H1 (cell line): ENCODE measurements around the gene MLC1. TPM values are rescaled to one million over a fixed set of nuclear protein-coding genes. Genes with fewer than 3 reads are reported as not detected.

ENCODE experiments used
- CTCF ChIA-PET: fragments of 300-600 bp; sonication (Branson Sonifier 250); formaldehyde crosslinking; loops from one replicate; lab custom pipeline; 2021; ENCODE audit not compliant: partially characterized antibody; lab: Charles Lee
- POLR2A ChIA-PET: fragments of 300-600 bp; sonication (Branson Sonifier 250); formaldehyde crosslinking; loops from one replicate; lab custom pipeline; 2021; ENCODE audit warnings: inconsistent platforms; ENCODE audit not compliant: partially characterized antibody; lab: Charles Lee
- DNase-seq, 2 experiments: peaks; one replicate each; pipeline versions ENCODE4 v3.0.0 to v3.0.0-alpha.2; 2010 to 2022; ENCODE audit warnings: low spot score in 2 of 2, low read depth in 1 of 2, mixed read lengths in 1 of 2
- FAIRE-seq: peaks from 2 replicates; lab custom pipeline; 2011; peaks lifted over from hg19 to GRCh38; lab: Jason Lieb, UNC
- H2AFZ ChIP-seq: 2 replicates; pipeline ENCODE4 v1.8.1; 2012; ENCODE audit warnings: low read length, inconsistent platforms
- H2AK5ac ChIP-seq: 2 replicates; pipeline ENCODE4 v1.6.1; 2013; ENCODE audit warnings: low read depth, low read length
- H2BK120ac ChIP-seq: replicated peaks from 2 replicates; pipeline ENCODE3; 2013; ENCODE audit warnings: low read depth, low read length, inconsistent platforms
- H2BK12ac ChIP-seq: 2 replicates; pipeline ENCODE4 v1.6.1; 2013; ENCODE audit warnings: low read depth, low read length
- H2BK15ac ChIP-seq: 2 replicates; pipeline ENCODE4 v1.6.1; 2013; ENCODE audit warnings: low read length
- H2BK20ac ChIP-seq: 2 replicates; pipeline ENCODE4 v1.6.1; 2013; ENCODE audit warnings: low read length
- H2BK5ac ChIP-seq: 2 replicates; pipeline ENCODE4 v1.6.1; 2013; ENCODE audit warnings: low read depth, low read length
- H3K14ac ChIP-seq: 2 replicates; pipeline ENCODE4 v1.6.1; 2013; ENCODE audit warnings: inconsistent platforms; ENCODE audit not compliant: insufficient read length
- H3K18ac ChIP-seq: 2 replicates; pipeline ENCODE4 v1.6.1; 2013; ENCODE audit warnings: low read length; ENCODE audit errors: extremely low read depth
- H3K23ac ChIP-seq: 2 replicates; pipeline ENCODE4 v1.6.1; 2013; ENCODE audit warnings: inconsistent platforms; ENCODE audit not compliant: insufficient read length
- H3K23me2 ChIP-seq: 2 replicates; pipeline ENCODE4 v1.6.1; 2013; ENCODE audit warnings: low read depth, low read length
- H3K27ac ChIP-seq: 2 replicates; pipeline ENCODE4 v1.6.1; 2011; ENCODE audit warnings: low read depth, low read length, inconsistent platforms
- H3K27me3 ChIP-seq, 4 experiments: replicated peaks in 1 of 4; 1 replicate in 1 of 4; 2 replicates in 3 of 4; pipeline versions ENCODE4 v1.6.1 to v1.8.1; 2011 to 2013; ENCODE audit warnings: low read length in 3 of 4, mild to moderate bottlenecking in 3 of 4, inconsistent platforms in 2 of 4, mixed read lengths in 2 of 4, moderate library complexity in 1 of 4; ENCODE audit not compliant: control insufficient read depth in 3 of 4, insufficient read depth in 3 of 4; ENCODE audit errors: extremely low read depth in 1 of 4
- H3K36me3 ChIP-seq, 4 experiments: 2 replicates each; pipeline versions ENCODE4 v1.6.1 to v1.8.1; 2011 to 2013; ENCODE audit warnings: mild to moderate bottlenecking in 4 of 4, low read length in 3 of 4, moderate library complexity in 2 of 4, control low read depth in 1 of 4, inconsistent platforms in 1 of 4; ENCODE audit not compliant: insufficient read depth in 4 of 4, control insufficient read depth in 2 of 4
- H3K4ac ChIP-seq: replicated peaks from 2 replicates; pipeline ENCODE3; 2013; ENCODE audit warnings: low read length, low read depth, mixed read lengths, inconsistent platforms; ENCODE audit not compliant: insufficient read length
- H3K4me1 ChIP-seq, 4 experiments: replicated peaks in 1 of 4; 1 replicate in 1 of 4; 2 replicates in 3 of 4; pipeline versions ENCODE4 v1.6.1 to v1.8.1; 2011 to 2013; ENCODE audit warnings: low read length in 3 of 4, inconsistent platforms in 2 of 4, mixed read lengths in 1 of 4; ENCODE audit not compliant: insufficient read depth in 4 of 4, control insufficient read depth in 3 of 4
- H3K4me2 ChIP-seq, 2 experiments: 2 replicates each; pipeline versions ENCODE4 v1.6.1 to v1.8.1; 2011 to 2013; ENCODE audit warnings: low read depth in 2 of 2, low read length in 2 of 2, control low read depth in 1 of 2, inconsistent platforms in 1 of 2, mild to moderate bottlenecking in 1 of 2; ENCODE audit not compliant: insufficient read depth in 1 of 2
- H3K4me3 ChIP-seq, 4 experiments: fragments of 200-600, 300-600 bp in 1 of 4; sonication (generic), shearing (Covaris generic), sonication (Bioruptor Twin) in 1 of 4; 2 replicates each; pipeline versions ENCODE4 v1.5.1 to v1.8.1; 2011 to 2016; ENCODE audit warnings: low read length in 4 of 4, low read depth in 3 of 4, control low read depth in 2 of 4, inconsistent platforms in 2 of 4, mild to moderate bottlenecking in 2 of 4, mixed read lengths in 1 of 4, moderate library complexity in 1 of 4; ENCODE audit not compliant: insufficient read depth in 2 of 4; ENCODE audit errors: extremely low read depth in 1 of 4
- H3K56ac ChIP-seq: replicated peaks from 2 replicates; pipeline ENCODE3; 2013; ENCODE audit warnings: low read depth, mild to moderate bottlenecking, mixed read lengths, low read length, inconsistent platforms; ENCODE audit not compliant: insufficient read length
- H3K79me1 ChIP-seq: 2 replicates; pipeline ENCODE4 v1.6.1; 2013; ENCODE audit warnings: low read depth, low read length, control low read depth
- H3K79me2 ChIP-seq, 2 experiments: 2 replicates each; pipeline versions ENCODE4 v1.6.1 to v1.8.1; 2012 to 2013; ENCODE audit warnings: low read length in 2 of 2, mild to moderate bottlenecking in 2 of 2, inconsistent platforms in 1 of 2; ENCODE audit not compliant: insufficient read depth in 2 of 2, control insufficient read depth in 1 of 2
- H3K9ac ChIP-seq, 4 experiments: replicated peaks in 1 of 4; 1 replicate in 1 of 4; 2 replicates in 3 of 4; pipeline versions ENCODE4 v1.6.1 to v1.8.1; 2011 to 2013; ENCODE audit warnings: low read depth in 3 of 4, low read length in 3 of 4, control low read depth in 2 of 4, mild to moderate bottlenecking in 2 of 4, moderate library complexity in 2 of 4, inconsistent platforms in 1 of 4; ENCODE audit errors: extremely low read depth in 1 of 4
- H3K9me3 ChIP-seq, 2 experiments: 2 replicates each; pipeline versions ENCODE4 v1.6.1 to v1.8.1; 2012 to 2013; ENCODE audit warnings: mild to moderate bottlenecking in 2 of 2, moderate library complexity in 2 of 2, control low read depth in 1 of 2, inconsistent platforms in 1 of 2, low read depth in 1 of 2, low read length in 1 of 2, mixed read lengths in 1 of 2; ENCODE audit not compliant: insufficient read depth in 2 of 2
- H4K20me1 ChIP-seq, 2 experiments: replicated peaks in 1 of 2; 2 replicates each; pipeline versions ENCODE3 to v1.8.1; 2011 to 2013; ENCODE audit warnings: inconsistent platforms in 2 of 2, low read length in 2 of 2, mild to moderate bottlenecking in 1 of 2; ENCODE audit not compliant: insufficient read depth in 2 of 2, control insufficient read depth in 1 of 2
- H4K5ac ChIP-seq: 2 replicates; pipeline ENCODE4 v1.6.1; 2013; ENCODE audit warnings: low read length, low read depth, mixed read lengths, inconsistent platforms; ENCODE audit not compliant: insufficient read length
- H4K8ac ChIP-seq: 2 replicates; pipeline ENCODE4 v1.8.0; 2013; ENCODE audit warnings: mild to moderate bottlenecking, moderate library complexity, low read length, inconsistent platforms; ENCODE audit not compliant: insufficient read depth; ENCODE audit errors: extremely low read depth
- H4K91ac ChIP-seq: replicated peaks from 2 replicates; pipeline ENCODE3; 2013; ENCODE audit warnings: low read length, mixed read lengths, inconsistent platforms; ENCODE audit not compliant: insufficient read length
- ASH2L ChIP-seq: fragments of 200-600, 300-600 bp; sonication (generic); IDR thresholded peaks from one replicate; pipeline ENCODE4 v1.7.1; 2017; ENCODE audit warnings: low read length
- CHD2 ChIP-seq: IDR thresholded peaks from 2 replicates; pipeline ENCODE4 v1.6.1; 2012; ENCODE audit warnings: low read length, improper control_type of control experiment
- CTCF ChIP-seq, 3 experiments: IDR thresholded peaks; 1 replicate in 2 of 3; 2 replicates in 1 of 3; pipeline versions ENCODE4 v1.5.1 to v1.6.1; 2011; ENCODE audit warnings: low read length in 3 of 3, mild to moderate bottlenecking in 3 of 3, inconsistent platforms in 2 of 3, low read depth in 1 of 3, moderate library complexity in 1 of 3; ENCODE audit not compliant: insufficient read depth in 1 of 3; ENCODE audit errors: control extremely low read depth in 1 of 3
- E2F6 ChIP-seq: IDR thresholded peaks from 2 replicates; pipeline ENCODE4 v1.6.1; 2012; ENCODE audit warnings: inconsistent platforms
- RNF2 ChIP-seq: fragments of 200-900, 300-1000 bp; sonication (generic); IDR thresholded peaks from 2 replicates; pipeline ENCODE4 v1.7.1; 2016; ENCODE audit warnings: borderline replicate concordance, low read depth, mild to moderate bottlenecking, antibody characterized with exemption, low read length; ENCODE audit not compliant: poor library complexity, severe bottlenecking; ENCODE audit errors: missing control alignments
- SUZ12 ChIP-seq: fragments of 200-600 bp; sonication (generic); IDR thresholded peaks from 2 replicates; pipeline ENCODE4 v1.6.1; 2012; ENCODE audit warnings: mild to moderate bottlenecking, inconsistent platforms, low read length, moderate library complexity, mixed read lengths
- WGBS, 2 experiments: shearing (Covaris generic) in 1 of 2; methylation state at CpG; one replicate each; pipeline versions ENCODE4 v1.1.6 to v1.1.7; 2013 to 2015; ENCODE audit warnings: low lambda C conversion rate in 2 of 2, mixed read lengths in 2 of 2, inconsistent platforms in 1 of 2, low coverage in 1 of 2, missing lambda C conversion rate in 1 of 2; ENCODE audit not compliant: insufficient replicate concordance in 2 of 2, insufficient coverage in 1 of 2, insufficient read length in 1 of 2; ENCODE audit errors: extremely low coverage in 1 of 2, missing lambda C conversion rate in 1 of 2; 5-methylcytosine and 5-hydroxymethylcytosine counted together
- polyA plus RNA-seq, 7 experiments: library from polyadenylated mRNA; depleted of rRNA in 3 of 7; stranded (reverse) in 5 of 7; unstranded in 2 of 7; fragments of >200 nt in 5 of 7; fragments of 200-250 nt in 2 of 7; gene quantifications; 1 replicate in 5 of 7; 2 replicates in 1 of 7; 4 replicates in 1 of 7; pipeline versions ENCODE4 v1.2.1 to v1.2.3, GENCODE V29; 2011 to 2013; ENCODE audit warnings: missing spikeins in 2 of 7, mixed read lengths in 2 of 7
- total RNA-seq: library from RNA; stranded (reverse); fragmentation: NEBNext Ultra II Directional; extraction: Animal tissue kit (Norgen Biotek cat#: 25700); gene quantifications from 2 replicates; pipeline ENCODE4 v1.2.1, GENCODE V29; 2021

The MLC1 gene
- total and polyA plus RNA-seq, 2 of the 8 experiments (the other 6 are each of a cell fraction or from before 2014, with no cell fraction given): 0.20 TPM; not detected in 1

GRCh38 chr22:50014655-50015401 lies 70.4 kb downstream of the MLC1 start:
- no peaks in the 10 kb centered on the region for H3K79me2 ChIP-seq
- WGBS, 2 experiments: 10% methylated on average over 26 of the region's 91 CpGs; no CpG with 5 or more reads in 1 of the 2 experiments
- no peak overlapping the region for H3K4ac ChIP-seq
- POLR2A ChIA-PET: interaction anchor here (1.0 kb wide), 2 partner anchors 30 to 53 kb away, joined by 3 read pairs; no protein-coding TSS in a partner anchor
- peak overlapping the region; percentile 61; the same call in 1 of the 2 replicates for H2BK15ac ChIP-seq
- DNase-seq: peak in 1 of 2 experiments; percentile 54
- no peak overlapping the region for H3K9ac ChIP-seq
- H3K4me3 ChIP-seq: peak overlapping the region; percentile 25 to 58 (median 28); a peak in 7 of 8 replicates
- CTCF ChIA-PET: interaction anchor here (0.6 to 2.3 kb wide), 4 partner anchors 21 to 46 kb away, joined by 3 to 13 read pairs (median 4); no protein-coding TSS in a partner anchor
- H4K5ac ChIP-seq: no peak overlapping the region
- peak overlapping the region; percentile 83 for H3K18ac ChIP-seq
- H4K8ac ChIP-seq: peak overlapping the region; percentile 25
- H3K23ac ChIP-seq: no peak overlapping the region
- no peak for FAIRE-seq
- H2BK20ac ChIP-seq: no peak overlapping the region
- H2AFZ ChIP-seq: peak overlapping the region; percentile 4; the same call in 1 of the 2 replicates
- no peaks in the 10 kb centered on the region; the same call in 1 of the 2 replicates for H3K79me1 ChIP-seq
- H4K91ac ChIP-seq: no peak overlapping the region
- no peak overlapping the region for H3K14ac ChIP-seq
- no peak overlapping the region for H3K27ac ChIP-seq
- H3K36me3 ChIP-seq: no peaks in the 10 kb centered on the region
- peaks cover 0 to 20% (median 11%) of the 10 kb centered on the region in 4 experiments; a peak in 6 of 7 replicates for H3K4me1 ChIP-seq
- peaks cover 21 to 62% (median 47%) of the 10 kb centered on the region in 4 experiments for H3K27me3 ChIP-seq
- peaks cover 0 to 2% of the 10 kb centered on the region in 2 experiments for H4K20me1 ChIP-seq
- H3K23me2 ChIP-seq: peaks cover 9% of the 10 kb centered on the region; the same call in 1 of the 2 replicates
- no peak overlapping the region for H2BK120ac ChIP-seq
- no peak overlapping the region for H2AK5ac ChIP-seq
- peak overlapping the region; percentile 27; the same call in 1 of the 2 replicates for H2BK12ac ChIP-seq
- H3K4me2 ChIP-seq: peak overlapping the region; percentile 71 to 78
- H3K56ac ChIP-seq: no peak overlapping the region
- 0 out of 4 replicates have a peak, but pooled peaks cover 0 to under 1% of the 10 kb centered on the region in 2 experiments for H3K9me3 ChIP-seq
- no peak overlapping the region for H2BK5ac ChIP-seq
- TF ChIP-seq E2F6: peak; percentile 66; the same call in 1 of the 2 replicates
- TF ChIP-seq ASH2L: no peak
- TF ChIP-seq CTCF (IDR thresholded peaks at IDR 0.05; ENCODE audit: control extremely low read depth in 1 of 3, insufficient read depth in 1 of 3, low read depth in 1 of 3, low read length in 3 of 3): no peak
- TF ChIP-seq RNF2: peak; percentile 45
- TF ChIP-seq CHD2: no peak
- TF ChIP-seq SUZ12: peak; percentile 87
